ENCODE data around the gene DEDD2. TPM values are rescaled to one million over a fixed set of nuclear protein-coding genes. Genes with fewer than 3 reads are reported as not detected.

DEDD2 gene
- total RNA-seq, 1 experiment from 2014 or later, result 32.7 TPM

GRCh38 chr19:42250183-42250665, 32.7 kb upstream of the DEDD2 start:
- DNase-seq (ENCODE audit: low read depth, low spot score) (no peak), ATAC-seq (no peak)
- peaks cover 23 to 47% of the 10 kb centered on the region in 2 experiments for H3K4me1 ChIP-seq (ENCODE audit: control insufficient read depth in 1 of 2, insufficient read depth in 2 of 2, low read length in 2 of 2)
- peaks cover 3% of the 10 kb centered on the region; the same call in 1 of the 2 replicates for H4K20me1 ChIP-seq (ENCODE audit: insufficient read depth)
- H3K27ac ChIP-seq (ENCODE audit: low read depth, low read length), result peak overlapping the region; percentile 33; the same call in 1 of the 2 replicates
- ChIA-PET CTCF (no interaction called here), POLR2A (interaction anchor here (0.8 kb wide), 1 partner anchor 29 kb away, joined by 4 read pairs; no protein-coding TSS in a partner anchor), RAD21 (ENCODE audit: low non-redundant PET in 1 of 2, low total read pairs in 2 of 2, uncharacterized antibody in 2 of 2, unreplicated experiment in 2 of 2) (no interaction called here)
- H3K4me3 ChIP-seq (replicated peaks in 1 of 2; ENCODE audit: low read depth in 1 of 2, low read length in 2 of 2), result no peak overlapping the region
- intact Hi-C loops (cut with micrococcal nuclease), result no loop called here
- no peaks in the 10 kb centered on the region for H3K9me3 ChIP-seq (ENCODE audit: control insufficient read depth in 1 of 2, insufficient read depth in 1 of 2, low read depth in 1 of 2, low read length in 2 of 2)
- no peaks in the 10 kb centered on the region for H3K9me2 ChIP-seq (ENCODE audit: insufficient read depth)
- no peak overlapping the region for H3K4me2 ChIP-seq (ENCODE audit: low read length)
- H3K79me2 ChIP-seq (ENCODE audit: insufficient read depth, low read length), result peaks cover 54% of the 10 kb centered on the region
- no peaks in the 10 kb centered on the region for H3K27me3 ChIP-seq (ENCODE audit: insufficient read depth, low read length)
- no peak overlapping the region for H3K9ac ChIP-seq (ENCODE audit: low read length)
- no peak overlapping the region for H2AFZ ChIP-seq (ENCODE audit: low read depth, low read length, poor library complexity, severe bottlenecking)
- TF ChIP-seq ELF1 (IDR thresholded peaks at IDR 0.05; ENCODE audit: borderline replicate concordance, low read depth) (no peak), CBX3 (IDR thresholded peaks at IDR 0.05; ENCODE audit: low read depth) (no peak), REST (IDR thresholded peaks at IDR 0.05; ENCODE audit: low read depth) (no peak), SRF (IDR thresholded peaks at IDR 0.05; ENCODE audit: low read depth) (no peak)
- peaks cover 0 to 7% of the 10 kb centered on the region in 2 experiments; a peak in 2 of 4 replicates for H3K36me3 ChIP-seq (ENCODE audit: control insufficient read depth in 1 of 2, insufficient read depth in 2 of 2, low read length in 2 of 2)
- BruUV-seq (replicated peaks), result no TSS peak

GRCh38 chr19:42249769-42250168, 32.3 kb upstream of the DEDD2 start:
- no peaks in the 10 kb centered on the region for H3K9me2 ChIP-seq (ENCODE audit: insufficient read depth)

More at GRCh38 chr19:42249769-42250168, 32.3 kb upstream of the DEDD2 start:
- Histone ChIP-seq H3K27me3 (ENCODE audit: insufficient read depth, low read length) (no peaks in the 10 kb centered on the region), H3K4me2 (ENCODE audit: low read length) (no peak overlapping the region), H3K9ac (ENCODE audit: low read length) (no peak overlapping the region), H3K27ac (ENCODE audit: low read depth, low read length) (no peak overlapping the region; the same call in 1 of the 2 replicates), H3K4me1 (ENCODE audit: control insufficient read depth in 1 of 2, insufficient read depth in 2 of 2, low read length in 2 of 2) (peaks cover 26 to 51% of the 10 kb centered on the region in 2 experiments), H2AFZ (ENCODE audit: low read depth, low read length, poor library complexity, severe bottlenecking) (no peak overlapping the region), H3K9me3 (ENCODE audit: control insufficient read depth in 1 of 2, insufficient read depth in 1 of 2, low read depth in 1 of 2, low read length in 2 of 2) (no peaks in the 10 kb centered on the region), H3K79me2 (ENCODE audit: insufficient read depth, low read length) (peaks cover 52% of the 10 kb centered on the region), H3K4me3 (replicated peaks in 1 of 2; ENCODE audit: low read depth in 1 of 2, low read length in 2 of 2) (no peak overlapping the region), H3K36me3 (ENCODE audit: control insufficient read depth in 1 of 2, insufficient read depth in 2 of 2, low read length in 2 of 2) (peaks cover 0 to 7% of the 10 kb centered on the region in 2 experiments; a peak in 2 of 4 replicates), H4K20me1 (ENCODE audit: insufficient read depth) (peaks cover 3% of the 10 kb centered on the region; the same call in 1 of the 2 replicates)
- DNase-seq (ENCODE audit: low read depth, low spot score), result no peak
- RAD21 ChIA-PET (ENCODE audit: low non-redundant PET in 1 of 2, low total read pairs in 2 of 2, uncharacterized antibody in 2 of 2, unreplicated experiment in 2 of 2), result no interaction called here
- TF ChIP-seq SRF (IDR thresholded peaks at IDR 0.05; ENCODE audit: low read depth), result no peak
- intact Hi-C loops (cut with micrococcal nuclease), result no loop called here
- no peak for ATAC-seq
- CTCF ChIA-PET, result no interaction called here
- POLR2A ChIA-PET, result interaction anchor here (0.6 to 0.8 kb wide), 2 partner anchors 13 to 30 kb away, joined by 3 to 4 read pairs; no protein-coding TSS in a partner anchor
- no TSS peak for BruUV-seq (replicated peaks)
